Endodermal cell (in vitro differentiated cells): ENCODE data around the gene CORIN. TPM values are rescaled to one million over a fixed set of nuclear protein-coding genes. Genes with fewer than 3 reads are reported as not detected.

Experiments used
- DNase-seq: peaks from one replicate; pipeline ENCODE4 v3.0.0-alpha.2; 2017
- H3K27ac ChIP-seq: 2 replicates; pipeline ENCODE4 v1.5.1; 2013; ENCODE audit warnings: mild to moderate bottlenecking, low read depth, low read length, moderate library complexity
- H3K27me3 ChIP-seq: 2 replicates; pipeline ENCODE4 v1.6.1; 2013; ENCODE audit warnings: mild to moderate bottlenecking, low read length, moderate library complexity; ENCODE audit not compliant: insufficient read depth, control insufficient read depth, poor library complexity, severe bottlenecking
- H3K36me3 ChIP-seq: 2 replicates; pipeline ENCODE4 v1.7.0; 2013; ENCODE audit warnings: mild to moderate bottlenecking, low read length, moderate library complexity; ENCODE audit not compliant: control insufficient read depth, insufficient read depth
- H3K4me1 ChIP-seq: one replicate; pipeline ENCODE4 v1.7.0; 2013; ENCODE audit warnings: low read length; ENCODE audit not compliant: control insufficient read depth, insufficient read depth
- H3K4me3 ChIP-seq: 2 replicates; pipeline ENCODE4 v1.5.1; 2013; ENCODE audit warnings: mild to moderate bottlenecking, low read length, moderate library complexity
- H3K9ac ChIP-seq: 2 replicates; pipeline ENCODE4 v1.6.1; 2013; ENCODE audit warnings: mild to moderate bottlenecking, low read length, moderate library complexity; ENCODE audit not compliant: poor library complexity, severe bottlenecking; ENCODE audit errors: extremely low read depth
- H3K9me3 ChIP-seq: 2 replicates; pipeline ENCODE4 v1.6.1; 2013; ENCODE audit warnings: mild to moderate bottlenecking, low read length, moderate library complexity; ENCODE audit not compliant: control insufficient read depth
- H3K27ac Mint-ChIP-seq: 2 replicates; pipeline ENCODE4 v1.8.0; 2020; ENCODE audit warnings: mixed read lengths
- H3K27me3 Mint-ChIP-seq: 2 replicates; pipeline ENCODE4 v1.8.0; 2021; ENCODE audit warnings: mild to moderate bottlenecking, mixed read lengths; ENCODE audit not compliant: insufficient read depth
- H3K36me3 Mint-ChIP-seq: 2 replicates; pipeline ENCODE4 v1.8.0; 2020; ENCODE audit warnings: low read depth, mixed read lengths
- H3K4me1 Mint-ChIP-seq: 2 replicates; pipeline ENCODE4 v1.8.0; 2020; ENCODE audit warnings: mixed read lengths
- H3K4me3 Mint-ChIP-seq: 2 replicates; pipeline ENCODE4 v1.8.0; 2020; ENCODE audit warnings: mild to moderate bottlenecking, moderate library complexity, mixed read lengths
- H3K9me3 Mint-ChIP-seq: 2 replicates; pipeline ENCODE4 v1.8.0; 2020; ENCODE audit warnings: mild to moderate bottlenecking, mixed read lengths
- CTCF ChIP-seq: fragments of 200-600 bp; sonication (generic); conservative IDR thresholded peaks from 2 replicates; pipeline ENCODE4 v1.5.0; 2021; ENCODE audit warnings: antibody characterized with exemption, mild to moderate bottlenecking
- WGBS, 2 experiments: methylation state at CpG; one replicate each; pipeline versions ENCODE4 v1.1.5 to v1.1.7; 2013; ENCODE audit warnings: missing lambda C conversion rate in 2 of 2, mixed read lengths in 1 of 2; ENCODE audit not compliant: insufficient coverage in 1 of 2, insufficient read length in 1 of 2; 5-methylcytosine and 5-hydroxymethylcytosine counted together
- total RNA-seq, 2 donors: library from RNA; stranded (reverse); fragmentation: NEBNext Ultra II Directional in 1 of 2; extraction: Animal tissue kit (Norgen Biotek cat#: 25700) in 1 of 2; gene quantifications; 2 replicates in 1 of 2; 3 replicates in 1 of 2; pipeline ENCODE4 v1.2.1, GENCODE V29; 2021

The CORIN gene
- total RNA-seq, 2 donors from 2014 or later = 0.53 TPM; not detected in 1

DNA sequence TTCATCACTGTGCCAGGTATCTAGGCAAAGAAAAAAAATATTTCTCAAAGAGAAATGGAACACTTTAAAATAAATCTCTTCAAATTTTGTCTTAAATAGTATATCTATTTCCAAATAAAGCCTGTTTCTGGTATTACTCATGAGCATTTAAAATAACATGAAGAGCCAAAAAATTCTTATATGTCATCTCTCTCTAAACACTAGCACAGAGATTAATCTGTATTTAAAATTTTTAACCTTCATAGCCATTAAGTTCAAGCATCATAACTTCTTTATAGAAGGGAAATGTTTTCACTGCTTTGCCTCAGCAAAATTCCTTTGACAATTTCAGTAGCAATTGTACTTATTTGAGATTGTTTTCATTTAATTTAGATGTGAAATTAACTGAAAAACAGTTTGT is 5.1 kb upstream of the CORIN start:
- Mint-ChIP-seq H3K9me3 (peaks cover 6% of the 10 kb centered on the region), H3K27me3 (peaks cover 6% of the 10 kb centered on the region), H3K4me1 (peaks cover 2% of the 10 kb centered on the region), H3K36me3 (peaks cover 42% of the 10 kb centered on the region), H3K27ac (no peak overlapping the region), H3K4me3 (no peak overlapping the region)
- no peak for TF ChIP-seq CTCF
- H3K36me3 ChIP-seq = peaks cover 45% of the 10 kb centered on the region
- H3K27me3 ChIP-seq = no peaks in the 10 kb centered on the region
- no peak overlapping the region for H3K9ac ChIP-seq
- H3K27ac ChIP-seq = no peak overlapping the region
- H3K4me1 ChIP-seq = no peaks in the 10 kb centered on the region
- DNase-seq = no peak
- no peak overlapping the region for H3K4me3 ChIP-seq
- peaks cover 6% of the 10 kb centered on the region for H3K9me3 ChIP-seq

DNA sequence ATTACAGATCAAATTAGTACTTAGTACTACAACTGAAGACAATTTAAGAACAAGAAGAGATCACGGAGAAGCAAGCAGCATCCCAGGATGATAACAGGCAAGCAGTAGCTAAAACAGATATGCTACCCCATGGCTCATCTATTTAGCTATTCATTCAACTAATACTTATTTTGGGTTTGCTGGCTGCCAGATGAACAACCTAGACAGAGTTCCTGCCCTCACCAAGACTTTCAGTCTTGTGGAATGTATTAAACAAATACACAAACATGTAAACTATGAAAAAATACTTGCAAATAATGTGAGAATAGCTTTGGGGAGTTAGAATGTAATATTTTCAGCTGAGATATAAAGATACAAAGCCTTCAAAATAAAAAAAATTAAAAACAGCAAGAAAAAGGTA is 2.4 kb upstream of the CORIN start:
- Histone ChIP-seq H3K27me3 (no peaks in the 10 kb centered on the region), H3K36me3 (peaks cover 36% of the 10 kb centered on the region), H3K27ac (no peak overlapping the region), H3K4me3 (no peak overlapping the region), H3K9me3 (no peaks in the 10 kb centered on the region), H3K9ac (no peak overlapping the region), H3K4me1 (no peaks in the 10 kb centered on the region)
- Mint-ChIP-seq H3K9me3 (no peaks in the 10 kb centered on the region), H3K36me3 (peaks cover 23% of the 10 kb centered on the region), H3K27ac (no peak overlapping the region), H3K4me3 (no peak overlapping the region), H3K4me1 (peaks cover 14% of the 10 kb centered on the region), H3K27me3 (peaks cover 15% of the 10 kb centered on the region)
- no peak for DNase-seq
- TF ChIP-seq CTCF = no peak
- WGBS, 2 experiments = 93% methylated on average over 1 of the region's 1 CpG; no CpG with 5 or more reads in 1 of the 2 experiments

DNA sequence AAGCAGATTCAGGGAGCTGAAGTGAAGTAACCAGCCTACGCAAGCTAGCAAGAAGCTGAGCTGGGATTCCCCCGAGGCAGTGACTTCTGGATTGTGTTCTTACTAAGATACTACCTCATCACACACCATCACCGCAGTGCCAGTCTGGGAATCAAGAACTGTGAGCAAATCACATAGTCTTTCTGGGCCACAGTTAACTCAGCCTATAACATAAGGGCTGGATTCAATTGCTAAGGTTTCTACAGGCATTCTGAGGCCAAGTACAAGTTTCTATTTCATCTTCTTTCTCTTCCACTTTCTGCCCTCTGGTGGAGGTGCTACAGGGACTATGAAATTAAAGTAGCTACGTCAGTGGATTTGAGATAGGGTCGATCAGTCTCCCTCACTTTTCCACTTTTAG is 1.4 kb upstream of the CORIN start:
- Mint-ChIP-seq H3K4me3 (no peak overlapping the region), H3K27ac (no peak overlapping the region), H3K4me1 (peaks cover 17% of the 10 kb centered on the region), H3K36me3 (peaks cover 20% of the 10 kb centered on the region), H3K27me3 (peaks cover 15% of the 10 kb centered on the region), H3K9me3 (no peaks in the 10 kb centered on the region)
- Histone ChIP-seq H3K4me1 (no peaks in the 10 kb centered on the region), H3K4me3 (no peak overlapping the region), H3K36me3 (peaks cover 31% of the 10 kb centered on the region), H3K9ac (no peak overlapping the region), H3K9me3 (no peaks in the 10 kb centered on the region), H3K27me3 (no peaks in the 10 kb centered on the region), H3K27ac (no peak overlapping the region)
- DNase-seq = no peak
- peak; percentile 64 for TF ChIP-seq CTCF
- 72% methylated on average over 5 of the region's 5 CpGs; no CpG with 5 or more reads in 1 of the 2 experiments for WGBS, 2 experiments
